ENCODE data around the gene ZNF260.

DNA sequence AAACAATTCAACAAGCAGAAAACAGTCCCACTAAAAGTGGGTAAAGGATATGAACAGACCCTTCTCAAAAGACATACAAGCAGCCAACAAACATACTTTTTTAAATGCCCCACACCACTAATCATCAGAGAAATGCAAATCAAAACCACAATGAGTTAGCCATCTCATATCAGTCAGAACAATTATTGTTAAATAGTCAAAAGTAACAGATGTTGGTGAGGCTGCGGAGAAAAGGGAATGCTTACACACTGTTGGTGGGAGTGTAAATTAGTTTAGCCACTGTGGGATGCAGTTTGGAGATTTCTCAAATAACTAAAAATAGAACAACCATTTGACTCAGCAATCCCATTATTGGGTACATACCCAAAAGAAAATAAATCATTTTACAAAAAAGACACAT is 36.3 kb upstream of the ZNF260 start:
- TF ChIP-seq, protein P1, sequence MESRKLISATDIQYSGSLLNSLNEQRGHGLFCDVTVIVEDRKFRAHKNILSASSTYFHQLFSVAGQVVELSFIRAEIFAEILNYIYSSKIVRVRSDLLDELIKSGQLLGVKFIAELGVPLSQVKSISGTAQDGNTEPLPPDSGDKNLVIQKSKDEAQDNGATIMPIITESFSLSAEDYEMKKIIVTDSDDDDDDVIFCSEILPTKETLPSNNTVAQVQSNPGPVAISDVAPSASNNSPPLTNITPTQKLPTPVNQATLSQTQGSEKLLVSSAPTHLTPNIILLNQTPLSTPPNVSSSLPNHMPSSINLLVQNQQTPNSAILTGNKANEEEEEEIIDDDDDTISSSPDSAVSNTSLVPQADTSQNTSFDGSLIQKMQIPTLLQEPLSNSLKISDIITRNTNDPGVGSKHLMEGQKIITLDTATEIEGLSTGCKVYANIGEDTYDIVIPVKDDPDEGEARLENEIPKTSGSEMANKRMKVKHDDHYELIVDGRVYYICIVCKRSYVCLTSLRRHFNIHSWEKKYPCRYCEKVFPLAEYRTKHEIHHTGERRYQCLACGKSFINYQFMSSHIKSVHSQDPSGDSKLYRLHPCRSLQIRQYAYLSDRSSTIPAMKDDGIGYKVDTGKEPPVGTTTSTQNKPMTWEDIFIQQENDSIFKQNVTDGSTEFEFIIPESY (IDR thresholded peaks at IDR 0.05; ENCODE audit: extremely low read depth, insufficient replicate concordance, low read length) = no peak
- TF ChIP-seq POLR2A (IDR thresholded peaks at IDR 0.05; ENCODE audit: borderline replicate concordance, extremely low read depth, insufficient read depth, insufficient read length) (no peak), TCF7L2 (IDR thresholded peaks at IDR 0.05; ENCODE audit: borderline replicate concordance, extremely low read depth, insufficient read depth, insufficient read length) (no peak), CTCF (IDR thresholded peaks at IDR 0.05 in 2 of 3, conservative IDR thresholded peaks at IDR 0.05 in 1 of 3; ENCODE audit: borderline replicate concordance in 1 of 3, insufficient read depth in 1 of 3, low read depth in 2 of 3, low read length in 2 of 3) (no peak), SIN3A (IDR thresholded peaks at IDR 0.05; ENCODE audit: low read depth) (no peak), POLR2AphosphoS5 (IDR thresholded peaks at IDR 0.05; ENCODE audit: low read depth, low read length) (no peak), JUND (IDR thresholded peaks at IDR 0.05) (no peak)
- TF ChIP-seq, protein P2, sequence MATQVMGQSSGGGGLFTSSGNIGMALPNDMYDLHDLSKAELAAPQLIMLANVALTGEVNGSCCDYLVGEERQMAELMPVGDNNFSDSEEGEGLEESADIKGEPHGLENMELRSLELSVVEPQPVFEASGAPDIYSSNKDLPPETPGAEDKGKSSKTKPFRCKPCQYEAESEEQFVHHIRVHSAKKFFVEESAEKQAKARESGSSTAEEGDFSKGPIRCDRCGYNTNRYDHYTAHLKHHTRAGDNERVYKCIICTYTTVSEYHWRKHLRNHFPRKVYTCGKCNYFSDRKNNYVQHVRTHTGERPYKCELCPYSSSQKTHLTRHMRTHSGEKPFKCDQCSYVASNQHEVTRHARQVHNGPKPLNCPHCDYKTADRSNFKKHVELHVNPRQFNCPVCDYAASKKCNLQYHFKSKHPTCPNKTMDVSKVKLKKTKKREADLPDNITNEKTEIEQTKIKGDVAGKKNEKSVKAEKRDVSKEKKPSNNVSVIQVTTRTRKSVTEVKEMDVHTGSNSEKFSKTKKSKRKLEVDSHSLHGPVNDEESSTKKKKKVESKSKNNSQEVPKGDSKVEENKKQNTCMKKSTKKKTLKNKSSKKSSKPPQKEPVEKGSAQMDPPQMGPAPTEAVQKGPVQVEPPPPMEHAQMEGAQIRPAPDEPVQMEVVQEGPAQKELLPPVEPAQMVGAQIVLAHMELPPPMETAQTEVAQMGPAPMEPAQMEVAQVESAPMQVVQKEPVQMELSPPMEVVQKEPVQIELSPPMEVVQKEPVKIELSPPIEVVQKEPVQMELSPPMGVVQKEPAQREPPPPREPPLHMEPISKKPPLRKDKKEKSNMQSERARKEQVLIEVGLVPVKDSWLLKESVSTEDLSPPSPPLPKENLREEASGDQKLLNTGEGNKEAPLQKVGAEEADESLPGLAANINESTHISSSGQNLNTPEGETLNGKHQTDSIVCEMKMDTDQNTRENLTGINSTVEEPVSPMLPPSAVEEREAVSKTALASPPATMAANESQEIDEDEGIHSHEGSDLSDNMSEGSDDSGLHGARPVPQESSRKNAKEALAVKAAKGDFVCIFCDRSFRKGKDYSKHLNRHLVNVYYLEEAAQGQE (IDR thresholded peaks at IDR 0.05; ENCODE audit: low read depth) = no peak
